ENCODE results near the gene HMG20A.

DNA sequence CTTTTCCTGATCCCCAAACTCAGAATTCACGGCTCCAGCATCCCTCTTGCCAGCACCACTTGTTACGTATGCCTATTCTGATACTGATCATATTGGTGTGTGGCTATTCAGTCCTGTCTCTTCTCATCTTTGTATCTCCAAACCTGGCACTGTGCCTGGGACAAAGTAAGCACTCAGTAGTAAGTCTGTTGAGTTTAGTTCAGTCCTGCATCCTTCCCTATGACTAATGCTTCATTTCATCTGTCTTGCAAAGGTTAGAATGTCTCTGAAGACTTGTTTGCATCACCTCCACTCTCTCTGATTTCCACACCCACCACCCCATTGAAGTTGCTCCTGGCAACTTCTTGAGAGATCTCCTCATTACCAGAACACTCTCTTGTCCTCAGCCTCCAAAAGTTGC, 80.3 kb downstream of the HMG20A start:
- TF ChIP-seq, protein P1, sequence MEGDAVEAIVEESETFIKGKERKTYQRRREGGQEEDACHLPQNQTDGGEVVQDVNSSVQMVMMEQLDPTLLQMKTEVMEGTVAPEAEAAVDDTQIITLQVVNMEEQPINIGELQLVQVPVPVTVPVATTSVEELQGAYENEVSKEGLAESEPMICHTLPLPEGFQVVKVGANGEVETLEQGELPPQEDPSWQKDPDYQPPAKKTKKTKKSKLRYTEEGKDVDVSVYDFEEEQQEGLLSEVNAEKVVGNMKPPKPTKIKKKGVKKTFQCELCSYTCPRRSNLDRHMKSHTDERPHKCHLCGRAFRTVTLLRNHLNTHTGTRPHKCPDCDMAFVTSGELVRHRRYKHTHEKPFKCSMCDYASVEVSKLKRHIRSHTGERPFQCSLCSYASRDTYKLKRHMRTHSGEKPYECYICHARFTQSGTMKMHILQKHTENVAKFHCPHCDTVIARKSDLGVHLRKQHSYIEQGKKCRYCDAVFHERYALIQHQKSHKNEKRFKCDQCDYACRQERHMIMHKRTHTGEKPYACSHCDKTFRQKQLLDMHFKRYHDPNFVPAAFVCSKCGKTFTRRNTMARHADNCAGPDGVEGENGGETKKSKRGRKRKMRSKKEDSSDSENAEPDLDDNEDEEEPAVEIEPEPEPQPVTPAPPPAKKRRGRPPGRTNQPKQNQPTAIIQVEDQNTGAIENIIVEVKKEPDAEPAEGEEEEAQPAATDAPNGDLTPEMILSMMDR (IDR thresholded peaks at IDR 0.05): no peak
- no peak for TF ChIP-seq POLR2A (IDR thresholded peaks at IDR 0.05)
